Measurements from ENCODE around the gene PTPRN2. TPM values are rescaled to one million over a fixed set of nuclear protein-coding genes. Genes with fewer than 3 reads are reported as not detected.

PTPRN2 gene
- total and polyA plus RNA-seq, 9 of the 15 experiments (the other 6 are each of a cell fraction or from before 2014, with no cell fraction given), result not detected

- ChIA-PET POLR2A (no interaction called here), CTCF (ENCODE audit: low intra/inter-chr PET ratio) (no interaction called here)
- Histone ChIP-seq H3K27me3 (ENCODE audit: control insufficient read depth in 2 of 2, insufficient read depth in 2 of 2, low read length in 2 of 2) (peaks cover 49 to 73% of the 10 kb centered on the region in 2 experiments), H3K4me3 (no peak overlapping the region), H3K9me3 (replicated peaks; ENCODE audit: control insufficient read depth, insufficient read depth, low read depth, low read length) (no peaks in the 10 kb centered on the region), H3K27ac (ENCODE audit: extremely low read depth, low read depth, low read length) (no peak overlapping the region), H4K20me1 (replicated peaks; ENCODE audit: control insufficient read depth, insufficient read depth, low read length) (peaks cover 22% of the 10 kb centered on the region; the same call in 1 of the 2 replicates), H3K4me1 (replicated peaks in 1 of 2; ENCODE audit: control insufficient read depth in 2 of 2, insufficient read depth in 2 of 2, low read length in 2 of 2) (peaks cover 0 to 4% of the 10 kb centered on the region in 2 experiments; a peak in 1 of 5 replicates), H3K9me1 (ENCODE audit: control insufficient read depth, insufficient read depth, low read length) (no peaks in the 10 kb centered on the region), H3K9ac (ENCODE audit: insufficient read depth in 1 of 2, low read depth in 2 of 2, low read length in 2 of 2) (no peak overlapping the region), H3K36me3 (ENCODE audit: control insufficient read depth, insufficient read depth, low read length) (no peaks in the 10 kb centered on the region), H2AFZ (ENCODE audit: low read depth, low read length) (no peak overlapping the region), H3K4me2 (ENCODE audit: insufficient read depth, low read length) (no peak overlapping the region), H3K79me2 (ENCODE audit: control insufficient read depth, insufficient read depth, low read length) (no peaks in the 10 kb centered on the region)
- TF ChIP-seq NFRKB (IDR thresholded peaks at IDR 0.05; ENCODE audit: low read depth), result no peak
- no peak for TF ChIP-seq GATAD2B (IDR thresholded peaks at IDR 0.05; ENCODE audit: borderline replicate concordance)
- no peak for TF ChIP-seq KDM2B (CRISPR knock-in tag; IDR thresholded peaks at IDR 0.05)
- no peak for TF ChIP-seq BRCA1 (IDR thresholded peaks at IDR 0.05)
- no peak for TF ChIP-seq BRCA1 (CRISPR knock-in tag; IDR thresholded peaks at IDR 0.05)
- intact Hi-C loops (cut with micrococcal nuclease) (no loop called here), in situ Hi-C loops (cut with MboI) (no loop called here)
- no peak for ATAC-seq
- no peak for DNase-seq (ENCODE audit: extremely low read depth in 1 of 4, low spot score in 3 of 4)
- no TSS peak for BruUV-seq (replicated peaks)
- WGBS (ENCODE audit: insufficient coverage, low coverage, missing lambda C conversion rate), result 11% methylated on average over 25 of the region's 25 CpGs
- FAIRE-seq, result no peak
These were observed 937.4 kb downstream of the PTPRN2 start for GRCh38 chr7:157650131-157650631.

- no peak for ATAC-seq
These were observed 941.1 kb downstream of the PTPRN2 start for GRCh38 chr7:157646551-157646950.

More at GRCh38 chr7:157646551-157646950, 941.1 kb downstream of the PTPRN2 start:
- Histone ChIP-seq H3K9ac (ENCODE audit: insufficient read depth in 1 of 2, low read depth in 2 of 2, low read length in 2 of 2) (no peak overlapping the region; a peak in 1 of 4 replicates), H3K27ac (ENCODE audit: extremely low read depth, low read depth, low read length) (no peak overlapping the region), H3K36me3 (ENCODE audit: control insufficient read depth, insufficient read depth, low read length) (no peaks in the 10 kb centered on the region), H3K4me3 (no peak overlapping the region), H3K27me3 (ENCODE audit: control insufficient read depth in 2 of 2, insufficient read depth in 2 of 2, low read length in 2 of 2) (peaks cover 43 to 76% of the 10 kb centered on the region in 2 experiments), H3K4me2 (ENCODE audit: insufficient read depth, low read length) (no peak overlapping the region), H3K4me1 (replicated peaks in 1 of 2; ENCODE audit: control insufficient read depth in 2 of 2, insufficient read depth in 2 of 2, low read length in 2 of 2) (peaks cover 0 to 4% of the 10 kb centered on the region in 2 experiments; a peak in 1 of 5 replicates), H3K9me3 (replicated peaks; ENCODE audit: control insufficient read depth, insufficient read depth, low read depth, low read length) (no peaks in the 10 kb centered on the region), H3K79me2 (ENCODE audit: control insufficient read depth, insufficient read depth, low read length) (no peaks in the 10 kb centered on the region), H2AFZ (ENCODE audit: low read depth, low read length) (no peak overlapping the region), H3K9me1 (ENCODE audit: control insufficient read depth, insufficient read depth, low read length) (no peaks in the 10 kb centered on the region), H4K20me1 (replicated peaks; ENCODE audit: control insufficient read depth, insufficient read depth, low read length) (peaks cover 9% of the 10 kb centered on the region; the same call in 1 of the 2 replicates)
- FAIRE-seq, result no peak
- ChIA-PET POLR2A (no interaction called here), CTCF (ENCODE audit: low intra/inter-chr PET ratio) (no interaction called here)
- no peak for DNase-seq (ENCODE audit: extremely low read depth in 1 of 4, low spot score in 3 of 4)
- WGBS (ENCODE audit: insufficient coverage, low coverage, missing lambda C conversion rate), result 2% methylated on average over 13 of the region's 13 CpGs
- in situ Hi-C loops (cut with MboI), result no loop called here
- intact Hi-C loops (cut with micrococcal nuclease), result no loop called here
- TF ChIP-seq HNRNPLL (IDR thresholded peaks at IDR 0.05; ENCODE audit: low read depth, low read length, poor library complexity, severe bottlenecking) (no peak), L3MBTL2 (IDR thresholded peaks at IDR 0.05) (no peak), HDAC1 (IDR thresholded peaks at IDR 0.05) (no peak), ZBTB2 (IDR thresholded peaks at IDR 0.05) (no peak), CC2D1A (IDR thresholded peaks at IDR 0.05) (no peak), NFIC (IDR thresholded peaks at IDR 0.05) (no peak), ZFX (CRISPR knock-in tag; IDR thresholded peaks at IDR 0.05) (no peak), BACH1 (tag; IDR thresholded peaks at IDR 0.05) (no peak), ZNF324 (CRISPR knock-in tag; IDR thresholded peaks at IDR 0.05) (no peak), ZNF239 (CRISPR knock-in tag; IDR thresholded peaks at IDR 0.05) (no peak), ZNF707 (CRISPR knock-in tag; conservative IDR thresholded peaks at IDR 0.05) (no peak), CBFA2T2 (conservative IDR thresholded peaks at IDR 0.05) (no peak), NFRKB (IDR thresholded peaks at IDR 0.05; ENCODE audit: low read depth) (no peak)
- no TSS peak for BruUV-seq (replicated peaks)
